Keratinocyte (primary cell): ENCODE data around the gene PPP4R2.

Source experiments
- EZH2 ChIP-seq: IDR thresholded peaks from one replicate; pipeline ENCODE4 v1.6.1; 2012; ENCODE audit warnings: inconsistent platforms, mild to moderate bottlenecking, low read length, moderate library complexity
- TF ChIP-seq, protein P1 (sequence below), 3 experiments: IDR thresholded peaks in 1 of 3; conservative IDR thresholded peaks in 1 of 3; optimal IDR thresholded peaks in 1 of 3; 2 replicates in 2 of 3; 3 replicates in 1 of 3; pipeline versions ENCODE3 to v1.5.1; 2011; ENCODE audit warnings: low read length in 3 of 3, mild to moderate bottlenecking in 3 of 3, moderate library complexity in 2 of 3, control low read depth in 1 of 3, inconsistent platforms in 1 of 3; ENCODE audit not compliant: insufficient read depth in 2 of 3; ENCODE audit errors: extremely low read depth in 1 of 3

DNA sequence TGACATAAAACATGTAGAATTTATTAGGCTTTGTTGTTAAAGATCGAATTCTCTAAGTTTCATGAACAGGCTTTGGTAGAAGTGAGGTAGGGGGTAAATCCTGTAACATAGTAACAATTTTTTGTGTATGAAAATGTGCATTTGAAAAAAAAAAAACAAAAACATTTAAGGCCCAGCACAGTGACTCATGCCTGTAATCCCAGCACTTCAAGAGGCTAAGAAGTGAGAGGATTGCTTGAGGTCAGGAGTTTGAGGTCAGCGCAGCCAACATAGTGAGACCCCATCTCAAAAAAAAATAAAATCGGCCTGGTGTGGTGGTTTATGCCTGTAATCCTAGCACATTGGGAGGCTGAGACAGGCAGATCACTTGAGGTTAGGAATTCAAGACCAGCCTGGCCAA, 26.8 kb upstream of the PPP4R2 start:
- TF ChIP-seq, protein P1, sequence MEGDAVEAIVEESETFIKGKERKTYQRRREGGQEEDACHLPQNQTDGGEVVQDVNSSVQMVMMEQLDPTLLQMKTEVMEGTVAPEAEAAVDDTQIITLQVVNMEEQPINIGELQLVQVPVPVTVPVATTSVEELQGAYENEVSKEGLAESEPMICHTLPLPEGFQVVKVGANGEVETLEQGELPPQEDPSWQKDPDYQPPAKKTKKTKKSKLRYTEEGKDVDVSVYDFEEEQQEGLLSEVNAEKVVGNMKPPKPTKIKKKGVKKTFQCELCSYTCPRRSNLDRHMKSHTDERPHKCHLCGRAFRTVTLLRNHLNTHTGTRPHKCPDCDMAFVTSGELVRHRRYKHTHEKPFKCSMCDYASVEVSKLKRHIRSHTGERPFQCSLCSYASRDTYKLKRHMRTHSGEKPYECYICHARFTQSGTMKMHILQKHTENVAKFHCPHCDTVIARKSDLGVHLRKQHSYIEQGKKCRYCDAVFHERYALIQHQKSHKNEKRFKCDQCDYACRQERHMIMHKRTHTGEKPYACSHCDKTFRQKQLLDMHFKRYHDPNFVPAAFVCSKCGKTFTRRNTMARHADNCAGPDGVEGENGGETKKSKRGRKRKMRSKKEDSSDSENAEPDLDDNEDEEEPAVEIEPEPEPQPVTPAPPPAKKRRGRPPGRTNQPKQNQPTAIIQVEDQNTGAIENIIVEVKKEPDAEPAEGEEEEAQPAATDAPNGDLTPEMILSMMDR (optimal IDR thresholded peaks at IDR 0.05 in 1 of 3, IDR thresholded peaks at IDR 0.05 in 1 of 3, conservative IDR thresholded peaks at IDR 0.05 in 1 of 3; ENCODE audit: extremely low read depth in 1 of 3, insufficient read depth in 2 of 3, low read length in 3 of 3) = no peak
- no peak for TF ChIP-seq EZH2
